ENCODE results near the gene SLC8B1. TPM values are rescaled to one million over a fixed set of nuclear protein-coding genes. Genes with fewer than 3 reads are reported as not detected.

Gene SLC8B1
- total RNA-seq, 1 donor from 2014 or later, result 22.8 TPM

GRCh38 chr12:113270709-113271009 is 64.2 kb downstream of the SLC8B1 start:
- DNase-seq (ENCODE audit: low read depth), result no peak

GRCh38 chr12:113269257-113269943 is 65.5 kb downstream of the SLC8B1 start:
- DNase-seq (ENCODE audit: low read depth), result no peak

- no peak for DNase-seq (ENCODE audit: low read depth)
Observed at GRCh38 chr12:113268621-113269020, 66.3 kb downstream of the SLC8B1 start.

GRCh38 chr12:113268136-113268535 is 66.8 kb downstream of the SLC8B1 start:
- DNase-seq (ENCODE audit: low read depth), result no peak

GRCh38 chr12:113267621-113268020 is 67.3 kb downstream of the SLC8B1 start:
- no peak for DNase-seq (ENCODE audit: low read depth)

- DNase-seq (ENCODE audit: low read depth), result no peak
Observed at GRCh38 chr12:113266106-113266895, 68.6 kb downstream of the SLC8B1 start.

- DNase-seq (ENCODE audit: low read depth), result no peak
Observed at GRCh38 chr12:113263431-113263963, 71.4 kb downstream of the SLC8B1 start.

GRCh38 chr12:113262710-113263109 is 72.2 kb downstream of the SLC8B1 start:
- no peak for DNase-seq (ENCODE audit: low read depth)

- DNase-seq (ENCODE audit: low read depth), result no peak
Observed at GRCh38 chr12:113261847-113262470, 73.0 kb downstream of the SLC8B1 start.

GRCh38 chr12:113260636-113261300 is 74.1 kb downstream of the SLC8B1 start:
- DNase-seq (ENCODE audit: low read depth), result peak; percentile 15

GRCh38 chr12:113260127-113260526 is 74.8 kb downstream of the SLC8B1 start:
- DNase-seq (ENCODE audit: low read depth), result no peak

GRCh38 chr12:113257564-113257963 is 77.3 kb downstream of the SLC8B1 start:
- DNase-seq (ENCODE audit: low read depth), result no peak

- no peak for DNase-seq (ENCODE audit: low read depth)
Observed at GRCh38 chr12:113254298-113254697, 80.6 kb downstream of the SLC8B1 start.

GRCh38 chr12:113253532-113254285 is 81.2 kb downstream of the SLC8B1 start:
- DNase-seq (ENCODE audit: low read depth), result no peak

GRCh38 chr12:113252494-113252893 is 82.4 kb downstream of the SLC8B1 start:
- DNase-seq (ENCODE audit: low read depth), result no peak

- DNase-seq (ENCODE audit: low read depth), result no peak
Observed at GRCh38 chr12:113251404-113252070, 83.4 kb downstream of the SLC8B1 start.

GRCh38 chr12:113250045-113250444 is 84.9 kb downstream of the SLC8B1 start:
- no peak for DNase-seq (ENCODE audit: low read depth)

GRCh38 chr12:113249546-113249945 is 85.4 kb downstream of the SLC8B1 start:
- DNase-seq (ENCODE audit: low read depth), result no peak

GRCh38 chr12:113248842-113249435 is 86.0 kb downstream of the SLC8B1 start:
- no peak for DNase-seq (ENCODE audit: low read depth)

Measured in renal cortical epithelial cell (primary cell).